H9 (cell line): Measurements from ENCODE around the gene OARD1. TPM values are rescaled to one million over a fixed set of nuclear protein-coding genes. Genes with fewer than 3 reads are reported as not detected.

Experiments used
- DNase-seq: peaks from one replicate; pipeline ENCODE4 v3.0.0-alpha.2; 2017
- H2AFZ ChIP-seq: one replicate; pipeline ENCODE4 v1.6.1; 2013; ENCODE audit warnings: mild to moderate bottlenecking, low read length, control low read depth, moderate library complexity
- H2AK5ac ChIP-seq: 2 replicates; pipeline ENCODE4 v1.6.1; 2013; ENCODE audit warnings: low read length, control low read depth, mixed read lengths; ENCODE audit not compliant: insufficient read length
- H2BK120ac ChIP-seq: one replicate; pipeline ENCODE4 v1.6.1; 2013; ENCODE audit warnings: low read depth, mild to moderate bottlenecking, low read length, control low read depth, inconsistent platforms; ENCODE audit not compliant: poor library complexity, severe bottlenecking
- H2BK12ac ChIP-seq: 2 replicates; pipeline ENCODE4 v1.6.1; 2013; ENCODE audit warnings: low read length, control low read depth, mixed read lengths, low read depth; ENCODE audit not compliant: insufficient read length
- H2BK15ac ChIP-seq: 2 replicates; pipeline ENCODE4 v1.6.1; 2013; ENCODE audit warnings: low read depth, low read length, control low read depth
- H2BK20ac ChIP-seq: one replicate; pipeline ENCODE4 v1.6.1; 2013; ENCODE audit warnings: low read depth, mild to moderate bottlenecking, low read length, control low read depth, inconsistent platforms; ENCODE audit not compliant: poor library complexity, severe bottlenecking
- H2BK5ac ChIP-seq: 2 replicates; pipeline ENCODE4 v1.6.1; 2013; ENCODE audit warnings: low read length, control low read depth, mixed read lengths; ENCODE audit not compliant: insufficient read length
- H3K14ac ChIP-seq: 2 replicates; pipeline ENCODE4 v1.6.1; 2013; ENCODE audit warnings: low read length, control low read depth; ENCODE audit not compliant: insufficient read depth
- H3K18ac ChIP-seq: 2 replicates; pipeline ENCODE4 v1.6.1; 2013; ENCODE audit warnings: low read depth, mild to moderate bottlenecking, mixed read lengths, low read length, control low read depth; ENCODE audit not compliant: insufficient read length
- H3K23ac ChIP-seq: 2 replicates; pipeline ENCODE4 v1.6.1; 2013; ENCODE audit warnings: low read length, control low read depth, mixed read lengths, low read depth; ENCODE audit not compliant: insufficient read length
- H3K23me2 ChIP-seq: 2 replicates; pipeline ENCODE4 v1.6.1; 2013; ENCODE audit warnings: low read depth, mild to moderate bottlenecking, mixed read lengths, low read length, control low read depth; ENCODE audit not compliant: insufficient read length, poor library complexity, severe bottlenecking
- H3K27ac ChIP-seq: 2 replicates; pipeline ENCODE4 v1.5.1; 2013; ENCODE audit warnings: low read length, control low read depth, mixed read lengths, low read depth; ENCODE audit not compliant: insufficient read length
- H3K27me3 ChIP-seq: 2 replicates; pipeline ENCODE4 v1.6.1; 2013; ENCODE audit warnings: low read length, control low read depth, inconsistent platforms; ENCODE audit not compliant: insufficient read depth
- H3K4ac ChIP-seq: 2 replicates; pipeline ENCODE4 v1.6.1; 2013; ENCODE audit warnings: low read depth, mild to moderate bottlenecking, control low read depth, inconsistent platforms, low read length, moderate library complexity
- H3K4me1 ChIP-seq: 2 replicates; pipeline ENCODE4 v1.6.1; 2013; ENCODE audit warnings: low read length, control low read depth, inconsistent platforms; ENCODE audit not compliant: insufficient read depth
- H3K4me2 ChIP-seq: 2 replicates; pipeline ENCODE4 v1.6.1; 2013; ENCODE audit warnings: low read length, control low read depth, mixed read lengths; ENCODE audit not compliant: insufficient read length, insufficient read depth
- H3K56ac ChIP-seq: 2 replicates; pipeline ENCODE4 v1.6.1; 2013; ENCODE audit warnings: low read depth, mild to moderate bottlenecking, mixed read lengths, low read length, control low read depth; ENCODE audit not compliant: insufficient read length
- H3K79me1 ChIP-seq: 2 replicates; pipeline ENCODE4 v1.6.1; 2013; ENCODE audit warnings: low read depth, mild to moderate bottlenecking, moderate library complexity, low read length, control low read depth, inconsistent platforms; ENCODE audit not compliant: insufficient read depth, poor library complexity, severe bottlenecking
- H3K79me2 ChIP-seq: 2 replicates; pipeline ENCODE4 v1.6.1; 2013; ENCODE audit warnings: low read length, control low read depth, inconsistent platforms; ENCODE audit not compliant: insufficient read depth
- H3K9ac ChIP-seq: 2 replicates; pipeline ENCODE4 v1.6.1; 2013; ENCODE audit warnings: low read length, control low read depth, mixed read lengths; ENCODE audit not compliant: insufficient read length; ENCODE audit errors: extremely low read depth
- H3K9me3 ChIP-seq: one replicate; pipeline ENCODE4 v1.6.1; 2013; ENCODE audit warnings: low read depth, low read length, inconsistent platforms; ENCODE audit not compliant: control insufficient read depth
- H3T11ph ChIP-seq: one replicate; pipeline ENCODE4 v1.6.1; 2013; ENCODE audit warnings: mild to moderate bottlenecking, low read length, control low read depth, inconsistent platforms
- H4K20me1 ChIP-seq: one replicate; pipeline ENCODE4 v1.6.1; 2013; ENCODE audit not compliant: control insufficient read depth, insufficient read length, insufficient read depth
- H4K5ac ChIP-seq: 2 replicates; pipeline ENCODE4 v1.6.1; 2013; ENCODE audit warnings: low read depth, mild to moderate bottlenecking, mixed read lengths, low read length, control low read depth; ENCODE audit not compliant: insufficient read length
- H4K8ac ChIP-seq: replicated peaks from 2 replicates; pipeline ENCODE4 v1.6.1; 2013; ENCODE audit warnings: low read length, control low read depth, mixed read lengths, low read depth; ENCODE audit not compliant: insufficient read length
- H4K91ac ChIP-seq: 2 replicates; pipeline ENCODE4 v1.6.1; 2013; ENCODE audit warnings: low read depth, mild to moderate bottlenecking, moderate library complexity, mixed read lengths, low read length, control low read depth; ENCODE audit not compliant: insufficient read length
- H3K27ac Mint-ChIP-seq, 3 experiments: 2 replicates in 2 of 3; 3 replicates in 1 of 3; pipeline ENCODE4 v1.8.0; 2020 to 2021; ENCODE audit warnings: mixed read lengths in 3 of 3, mild to moderate bottlenecking in 1 of 3, moderate library complexity in 1 of 3
- H3K27me3 Mint-ChIP-seq: 2 replicates; pipeline ENCODE4 v1.8.0; 2021; ENCODE audit warnings: low read depth, mild to moderate bottlenecking, moderate library complexity, mixed read lengths
- H3K36me3 Mint-ChIP-seq, 3 experiments: 2 replicates in 2 of 3; 3 replicates in 1 of 3; pipeline ENCODE4 v1.8.0; 2020 to 2021; ENCODE audit warnings: low read depth in 3 of 3, mixed read lengths in 3 of 3; ENCODE audit not compliant: insufficient read depth in 1 of 3
- H3K4me1 Mint-ChIP-seq, 2 experiments: 2 replicates each; pipeline ENCODE4 v1.8.0; 2020; ENCODE audit warnings: mixed read lengths in 2 of 2
- H3K4me3 Mint-ChIP-seq, 2 experiments: 2 replicates in 1 of 2; 3 replicates in 1 of 2; pipeline ENCODE4 v1.8.0; 2020 to 2021; ENCODE audit warnings: mild to moderate bottlenecking in 2 of 2, mixed read lengths in 2 of 2, moderate library complexity in 1 of 2
- H3K9me3 Mint-ChIP-seq, 2 experiments: 2 replicates in 1 of 2; 3 replicates in 1 of 2; pipeline ENCODE4 v1.8.0; 2020; ENCODE audit warnings: mild to moderate bottlenecking in 2 of 2, mixed read lengths in 2 of 2, moderate library complexity in 1 of 2
- CTCF ChIP-seq: fragments of 200-600 bp; sonication (generic); conservative IDR thresholded peaks from 3 replicates; pipeline ENCODE4 v1.8.0; 2021; ENCODE audit warnings: antibody characterized with exemption, mild to moderate bottlenecking
- WGBS: extraction: QIAGEN DNeasy Blood & Tissue Kit; methylation state at CpG from one replicate; pipeline ENCODE4 v1.1.7; 2013; ENCODE audit warnings: missing lambda C conversion rate, low lambda C conversion rate, mixed read lengths; ENCODE audit not compliant: insufficient read length; ENCODE audit errors: extremely low coverage; 5-methylcytosine and 5-hydroxymethylcytosine counted together
- total RNA-seq: library from RNA; stranded (reverse); gene quantifications from 2 replicates; pipeline ENCODE4 v1.2.1, GENCODE V29; 2021

OARD1 gene
- total RNA-seq, 1 experiment from 2014 or later = 36.6 TPM

GRCh38 chr6:41073968-41074691 is 2.0 kb upstream of the OARD1 start:
- Histone ChIP-seq H3K79me1 (peaks cover 4% of the 10 kb centered on the region), H4K5ac (no peak overlapping the region), H3K14ac (no peak overlapping the region), H3K56ac (no peak overlapping the region), H2BK120ac (no peak overlapping the region), H4K20me1 (no peaks in the 10 kb centered on the region), H2BK12ac (no peak overlapping the region), H3K4me2 (peak overlapping the region; percentile 100), H3K18ac (no peak overlapping the region), H4K91ac (no peak overlapping the region), H3K23me2 (peaks cover 9% of the 10 kb centered on the region), H3K9me3 (no peaks in the 10 kb centered on the region), H3T11ph (no peak overlapping the region), H2AFZ (no peak overlapping the region), H3K27me3 (no peaks in the 10 kb centered on the region), H3K79me2 (peaks cover 41% of the 10 kb centered on the region), H3K4me1 (no peaks in the 10 kb centered on the region), H3K23ac (no peak overlapping the region), H2BK5ac (no peak overlapping the region), H3K27ac (no peak overlapping the region), H3K9ac (peak overlapping the region; percentile 91), H3K4ac (no peak overlapping the region), H4K8ac (no peak overlapping the region), H2AK5ac (no peak overlapping the region), H2BK20ac (no peak overlapping the region), H2BK15ac (no peak overlapping the region)
- peaks cover 35 to 38% of the 10 kb centered on the region in 2 experiments for H3K4me1 Mint-ChIP-seq
- H3K9me3 Mint-ChIP-seq = no peaks in the 10 kb centered on the region; a peak in 1 of 5 replicates
- H3K36me3 Mint-ChIP-seq = peaks cover 3 to 36% (median 21%) of the 10 kb centered on the region in 3 experiments; a peak in 6 of 7 replicates
- no peaks in the 10 kb centered on the region for H3K27me3 Mint-ChIP-seq
- no peak for DNase-seq
- peak overlapping the region; percentile 86 to 92 (median 88) for H3K27ac Mint-ChIP-seq
- H3K4me3 Mint-ChIP-seq = peak overlapping the region; percentile 91 to 92
- no peak for TF ChIP-seq CTCF
- WGBS = no CpG with 5 or more reads among the region's 11 CpGs
